Activated naive CD4-positive, alpha-beta T cell treated with anti-CD3 and anti-CD28 coated beads for 36 hours (primary cell): ENCODE results near the gene FAM193B. TPM values are rescaled to one million over a fixed set of nuclear protein-coding genes. Genes with fewer than 3 reads are reported as not detected.

Experiments
- CTCF ChIA-PET: fragments of 350-600 bp; sonication (Branson Sonifier 250); formaldehyde crosslinking; loops from one replicate; lab custom pipeline; 2021; ENCODE audit warnings: antibody characterized with exemption; lab: Charles Lee
- DNase-seq: peaks from one replicate; pipeline ENCODE4 v3.0.0-alpha.2; 2020
- H3K27ac Mint-ChIP-seq: one replicate; pipeline ENCODE4 v1.8.0; 2021; ENCODE audit warnings: mild to moderate bottlenecking, mixed read lengths
- H3K27me3 Mint-ChIP-seq: one replicate; pipeline ENCODE4 v1.8.0; 2021; ENCODE audit warnings: low read depth, mixed read lengths
- H3K36me3 Mint-ChIP-seq: one replicate; pipeline ENCODE4 v1.8.0; 2021; ENCODE audit warnings: low read depth, mixed read lengths
- H3K4me1 Mint-ChIP-seq: one replicate; pipeline ENCODE4 v1.8.0; 2021; ENCODE audit warnings: low read depth, mixed read lengths
- H3K4me3 Mint-ChIP-seq: one replicate; pipeline ENCODE4 v1.8.0; 2021; ENCODE audit warnings: mild to moderate bottlenecking, moderate library complexity, mixed read lengths
- H3K9me3 Mint-ChIP-seq: one replicate; pipeline ENCODE4 v1.8.0; 2021; ENCODE audit warnings: mixed read lengths
- intact Hi-C: fragments of 100-400 bp; cut with micrococcal nuclease; formaldehyde crosslinking; loops from one replicate; pipeline ENCODE4 v1.15.1; 2023
- total RNA-seq, 2 experiments: library from RNA; stranded (reverse); gene quantifications; one replicate each; pipeline ENCODE4 v1.2.3, GENCODE V29; 2021

FAM193B gene
- total RNA-seq, 2 experiments from 2014 or later, result 87.4 to 87.8 TPM

DNA sequence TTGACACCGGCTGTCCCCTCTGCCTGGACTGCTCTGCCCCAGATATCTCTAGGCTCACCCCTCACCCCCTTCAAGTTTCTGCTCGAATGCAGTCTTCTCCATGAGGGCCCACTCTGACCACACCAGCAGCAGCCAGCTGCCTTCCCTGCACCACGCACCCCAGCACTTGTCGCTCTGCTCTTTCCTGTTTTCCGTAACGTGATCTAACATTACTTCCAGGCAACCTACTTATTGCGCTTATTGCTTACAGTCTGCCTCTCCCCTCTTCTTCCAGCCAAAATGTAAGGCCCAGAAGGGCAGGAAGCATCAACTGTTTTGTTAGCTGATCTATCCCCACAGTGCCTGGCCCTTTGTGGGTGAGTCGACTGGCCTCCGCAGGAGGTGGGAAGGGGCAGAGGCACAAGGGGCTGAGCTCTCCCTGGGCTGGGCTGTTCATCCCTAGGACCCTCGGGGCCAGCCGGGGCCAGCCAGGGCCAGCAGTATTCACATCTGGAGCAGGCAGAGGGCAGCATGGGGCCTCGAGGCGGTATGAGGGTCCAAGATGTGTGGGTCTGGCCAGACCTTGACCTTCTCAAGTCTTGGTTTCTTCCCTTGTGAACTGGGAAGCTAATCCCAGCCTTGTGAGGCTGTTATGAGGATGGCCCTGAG, 69.3 kb downstream of the FAM193B start:
- Mint-ChIP-seq H3K27me3 (no peaks in the 10 kb centered on the region), H3K27ac (no peak overlapping the region), H3K4me1 (peaks cover under 1% of the 10 kb centered on the region), H3K36me3 (peaks cover 2% of the 10 kb centered on the region), H3K4me3 (no peak overlapping the region), H3K9me3 (no peaks in the 10 kb centered on the region)
- DNase-seq, result no peak
- intact Hi-C loops, result no loop called here
- CTCF ChIA-PET, result interaction anchor here (1.9 kb wide), 1 partner anchor 17 kb away, joined by 6 read pairs; no protein-coding TSS in a partner anchor

DNA sequence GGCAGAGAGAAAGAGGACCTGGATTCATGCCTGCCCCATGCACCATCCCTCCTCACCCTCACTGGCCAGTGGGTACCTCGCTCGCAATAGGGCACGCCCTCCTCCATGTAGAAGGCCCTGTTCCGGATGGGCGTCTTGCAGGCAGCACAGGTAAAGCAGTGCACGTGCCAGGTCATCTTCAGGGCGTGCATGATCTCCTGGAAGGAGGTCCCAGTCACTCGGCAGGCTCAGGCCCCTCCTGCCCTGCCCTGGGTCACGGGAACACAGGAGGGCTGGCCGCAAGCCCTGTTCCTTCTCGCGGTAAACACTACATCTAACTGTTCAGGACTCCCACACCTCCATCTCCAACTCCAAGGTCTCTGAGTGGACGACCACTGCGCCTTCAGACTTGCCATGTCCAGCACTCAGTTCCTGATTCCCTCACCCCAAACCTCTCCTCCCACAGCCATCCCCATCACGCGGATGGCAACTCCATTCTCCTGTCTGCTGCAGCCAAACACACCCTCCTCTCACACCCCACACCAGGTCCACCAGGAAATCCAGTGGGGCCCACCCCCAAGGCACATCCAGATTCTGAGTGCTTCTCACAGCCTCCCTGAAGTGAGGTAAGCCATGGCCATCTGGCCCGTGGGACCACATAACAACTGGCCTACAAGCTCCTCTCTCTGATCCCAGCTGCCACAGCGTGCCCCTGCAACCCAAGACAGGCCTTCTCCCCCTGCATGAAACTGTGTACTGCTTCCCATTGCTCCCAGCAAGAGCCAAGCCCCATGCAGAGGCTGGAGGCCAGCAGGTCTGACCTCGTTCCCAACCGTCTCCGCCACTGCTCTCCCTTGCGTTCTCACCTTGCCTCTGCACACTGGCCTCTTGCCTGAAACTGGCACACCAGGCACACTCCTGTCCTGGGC, 70.1 kb downstream of the FAM193B start:
- no peak overlapping the region for H3K4me3 Mint-ChIP-seq
- peaks cover 4% of the 10 kb centered on the region for H3K36me3 Mint-ChIP-seq
- H3K4me1 Mint-ChIP-seq, result peaks cover 8% of the 10 kb centered on the region
- no peak for DNase-seq
- H3K27ac Mint-ChIP-seq, result no peak overlapping the region
- CTCF ChIA-PET, result interaction anchor here (1.9 kb wide), 1 partner anchor 18 kb away, joined by 6 read pairs; no protein-coding TSS in a partner anchor
- no peaks in the 10 kb centered on the region for H3K9me3 Mint-ChIP-seq
- intact Hi-C loops, result no loop called here
- no peaks in the 10 kb centered on the region for H3K27me3 Mint-ChIP-seq

- no peak overlapping the region for H3K4me3 Mint-ChIP-seq
- no peaks in the 10 kb centered on the region for H3K9me3 Mint-ChIP-seq
- H3K27ac Mint-ChIP-seq, result no peak overlapping the region
- no peaks in the 10 kb centered on the region for H3K27me3 Mint-ChIP-seq
- intact Hi-C loops, result no loop called here
- peaks cover 20% of the 10 kb centered on the region for H3K4me1 Mint-ChIP-seq
- CTCF ChIA-PET, result no interaction called here
- peaks cover 5% of the 10 kb centered on the region for H3K36me3 Mint-ChIP-seq
- DNase-seq, result no peak
Observed at GRCh38 chr5:177483042-177483441, 71.3 kb downstream of the FAM193B start.

DNA sequence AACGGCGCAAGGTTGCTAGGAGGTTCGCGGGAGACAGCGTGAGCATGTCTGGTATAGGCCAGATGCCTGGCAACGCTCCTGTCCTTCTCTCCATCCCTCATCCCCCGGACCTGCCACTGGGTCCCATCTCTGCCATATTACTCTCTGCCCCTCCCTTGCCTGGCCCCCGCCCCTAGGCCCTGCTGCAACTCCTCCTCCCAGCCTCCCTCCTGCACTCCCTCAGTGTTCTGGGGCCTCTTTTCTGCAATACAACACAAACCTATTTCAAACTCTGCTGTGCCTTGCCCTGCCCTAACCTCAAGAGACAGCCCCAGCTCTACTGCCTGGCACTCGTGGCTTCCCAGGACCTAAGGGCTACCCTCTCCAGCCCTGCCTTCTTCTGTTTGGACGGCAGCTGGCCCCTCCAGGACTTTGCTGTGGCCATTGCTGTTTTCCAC, 72.0 kb downstream of the FAM193B start:
- CTCF ChIA-PET, result no interaction called here
- H3K4me1 Mint-ChIP-seq, result peaks cover 25% of the 10 kb centered on the region

DNA sequence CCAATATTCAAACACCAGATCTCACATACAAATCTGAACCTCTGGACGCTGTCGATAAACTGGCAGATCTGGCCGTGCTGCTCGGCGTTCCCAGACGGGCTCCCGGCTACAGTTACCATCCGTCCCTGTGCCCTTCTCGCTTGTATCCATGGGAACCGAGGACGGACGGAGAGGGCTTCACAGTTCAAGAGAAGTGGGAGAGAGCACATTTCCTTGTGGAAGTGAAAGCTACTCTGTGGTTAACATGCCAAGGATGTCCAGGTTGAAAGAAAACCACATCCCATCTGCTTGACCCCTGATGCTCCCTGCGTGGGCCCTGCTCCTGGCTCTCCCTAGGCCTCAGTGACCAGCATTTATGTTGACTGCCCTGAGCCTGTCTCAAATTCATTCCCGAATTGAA, 74.6 kb downstream of the FAM193B start:
- H3K36me3 Mint-ChIP-seq, result peaks cover 5% of the 10 kb centered on the region
- no peak overlapping the region for H3K4me3 Mint-ChIP-seq
- H3K27ac Mint-ChIP-seq, result peak overlapping the region; percentile 94
- no peaks in the 10 kb centered on the region for H3K27me3 Mint-ChIP-seq
- H3K4me1 Mint-ChIP-seq, result peaks cover 45% of the 10 kb centered on the region
- DNase-seq, result no peak
- CTCF ChIA-PET, result interaction anchor here (0.6 to 1.9 kb wide), 6 partner anchors 12 to 395 kb away, joined by 3 to 10 read pairs (median 3); no protein-coding TSS in a partner anchor
- intact Hi-C loops, result loop anchor here (1.0 to 2.0 kb wide), 2 partner anchors 18 to 23 kb away; partner anchors contain the start of gene PDLIM7
- no peaks in the 10 kb centered on the region for H3K9me3 Mint-ChIP-seq

More for the DNA sequence above, 72.0 kb downstream of the FAM193B start:
- no peaks in the 10 kb centered on the region for H3K27me3 Mint-ChIP-seq
- no peak for DNase-seq
- H3K27ac Mint-ChIP-seq, result no peak overlapping the region
- intact Hi-C loops, result no loop called here
- no peak overlapping the region for H3K4me3 Mint-ChIP-seq
- peaks cover 5% of the 10 kb centered on the region for H3K36me3 Mint-ChIP-seq
- no peaks in the 10 kb centered on the region for H3K9me3 Mint-ChIP-seq

DNA sequence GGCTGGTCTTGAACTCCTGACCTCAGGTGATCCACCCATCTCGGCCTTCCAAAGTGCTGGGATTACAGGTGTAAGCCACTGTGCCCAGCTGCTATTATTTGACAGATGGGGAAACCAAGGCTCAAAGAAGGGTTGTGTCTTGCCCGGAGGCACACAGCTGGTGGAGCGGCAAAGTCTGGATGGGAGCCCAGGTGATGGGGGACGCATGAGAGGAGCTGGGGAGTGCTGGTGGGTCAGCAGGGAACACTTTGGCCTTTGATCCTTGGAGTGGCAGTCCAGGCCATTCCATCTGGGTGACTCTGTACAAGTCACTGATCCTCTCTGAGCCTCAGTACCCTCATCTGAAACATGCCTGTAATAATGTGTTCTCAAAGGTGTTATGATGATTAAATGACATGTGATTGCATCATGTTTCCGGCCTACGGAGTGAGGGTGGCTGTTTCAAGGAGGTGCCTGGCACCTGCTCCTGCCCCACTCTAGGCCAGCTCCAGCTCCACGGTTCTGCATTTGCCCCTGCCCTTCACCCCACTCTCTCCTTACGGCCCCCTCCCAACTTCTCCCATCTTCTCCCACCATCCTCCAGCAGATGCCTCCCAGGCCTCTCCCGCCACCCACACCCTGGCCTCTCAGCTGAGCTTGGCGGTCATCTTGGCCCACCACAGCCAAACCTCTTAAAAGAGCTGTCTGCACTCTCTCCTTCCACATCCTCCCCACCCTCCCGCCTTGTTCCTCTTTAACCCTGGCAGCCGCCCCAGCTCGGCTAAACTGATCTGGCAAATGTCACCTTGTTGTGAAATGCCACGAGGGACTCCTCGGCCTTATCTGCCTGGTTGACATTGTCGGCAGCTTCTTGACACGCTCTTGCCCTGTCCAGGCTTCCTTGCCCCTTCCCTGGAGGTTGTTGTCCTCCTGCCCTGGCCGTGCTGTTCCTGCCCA, 75.4 kb downstream of the FAM193B start:
- peak overlapping the region; percentile 94 for H3K27ac Mint-ChIP-seq
- peaks cover under 1% of the 10 kb centered on the region for H3K27me3 Mint-ChIP-seq
- peaks cover 51% of the 10 kb centered on the region for H3K4me1 Mint-ChIP-seq
- peak; percentile 73 for DNase-seq
- intact Hi-C loops, result loop anchor here (1.0 to 2.0 kb wide), 2 partner anchors 18 to 22 kb away; partner anchors contain the start of gene PDLIM7
- H3K36me3 Mint-ChIP-seq, result peaks cover 5% of the 10 kb centered on the region
- CTCF ChIA-PET, result interaction anchor here (0.6 to 2.0 kb wide), 12 partner anchors 9 to 394 kb away, joined by 3 to 10 read pairs (median 4); no protein-coding TSS in a partner anchor
- no peak overlapping the region for H3K4me3 Mint-ChIP-seq
- H3K9me3 Mint-ChIP-seq, result no peaks in the 10 kb centered on the region

DNA sequence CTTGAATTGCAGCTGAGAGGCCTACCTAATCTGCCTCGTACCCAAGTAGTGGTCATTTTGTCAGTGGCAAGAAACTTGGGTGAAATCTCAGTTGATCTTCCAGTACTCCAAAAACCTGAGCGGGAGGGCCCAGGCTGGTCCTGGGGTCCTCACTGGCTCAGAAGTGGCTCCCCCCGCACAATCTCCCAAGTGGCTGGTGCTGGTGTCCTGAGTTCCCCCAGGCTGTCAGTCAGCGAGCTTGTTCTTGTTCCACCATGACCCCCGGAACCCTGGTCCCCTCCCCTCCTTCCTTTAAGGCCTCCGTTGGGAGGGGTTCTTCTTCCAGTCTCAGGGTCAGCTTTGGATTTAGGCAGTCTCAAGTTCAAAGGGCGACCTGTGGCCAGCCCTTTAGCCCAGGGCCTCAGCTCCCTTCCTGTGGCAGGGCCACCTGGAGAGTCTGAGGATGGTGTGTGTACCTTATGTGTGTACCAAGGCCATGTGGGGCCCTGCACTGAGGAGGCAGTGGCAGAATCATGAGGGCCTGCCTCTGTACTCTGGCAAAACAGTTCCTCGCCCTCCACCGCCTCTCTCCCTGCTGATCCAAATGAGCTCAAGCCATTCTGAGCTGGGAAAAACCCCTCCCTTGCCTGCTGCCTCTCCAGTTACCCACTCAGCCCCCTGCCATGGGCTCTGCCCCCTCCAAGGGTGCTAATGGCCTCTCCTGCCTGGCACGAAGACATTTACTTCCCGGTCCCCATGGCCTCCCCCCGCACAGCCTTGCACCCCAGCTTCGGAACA, 76.5 kb downstream of the FAM193B start:
- intact Hi-C loops, result loop anchor here (2.0 kb wide), 1 partner anchor 21 kb away; no protein-coding TSS in a partner anchor
- Mint-ChIP-seq H3K4me1 (peaks cover 53% of the 10 kb centered on the region), H3K27me3 (peaks cover 2% of the 10 kb centered on the region), H3K4me3 (no peak overlapping the region), H3K27ac (peak overlapping the region; percentile 94), H3K36me3 (peaks cover 5% of the 10 kb centered on the region), H3K9me3 (no peaks in the 10 kb centered on the region)
- DNase-seq, result no peak
- CTCF ChIA-PET, result interaction anchor here (0.6 to 2.9 kb wide), 10 partner anchors 10 to 168 kb away, joined by 3 to 10 read pairs (median 5); no protein-coding TSS in a partner anchor

GRCh38 chr5:177476531-177477233, 77.7 kb downstream of the FAM193B start:
- DNase-seq, result no peak
- CTCF ChIA-PET, result interaction anchor here (1.1 to 2.9 kb wide), 7 partner anchors 19 to 166 kb away, joined by 4 to 10 read pairs (median 6); no protein-coding TSS in a partner anchor
- Mint-ChIP-seq H3K36me3 (peaks cover 5% of the 10 kb centered on the region), H3K4me1 (peaks cover 57% of the 10 kb centered on the region), H3K9me3 (no peaks in the 10 kb centered on the region), H3K4me3 (no peak overlapping the region), H3K27ac (peak overlapping the region; percentile 60), H3K27me3 (peaks cover 2% of the 10 kb centered on the region)
- intact Hi-C loops, result no loop called here

DNA sequence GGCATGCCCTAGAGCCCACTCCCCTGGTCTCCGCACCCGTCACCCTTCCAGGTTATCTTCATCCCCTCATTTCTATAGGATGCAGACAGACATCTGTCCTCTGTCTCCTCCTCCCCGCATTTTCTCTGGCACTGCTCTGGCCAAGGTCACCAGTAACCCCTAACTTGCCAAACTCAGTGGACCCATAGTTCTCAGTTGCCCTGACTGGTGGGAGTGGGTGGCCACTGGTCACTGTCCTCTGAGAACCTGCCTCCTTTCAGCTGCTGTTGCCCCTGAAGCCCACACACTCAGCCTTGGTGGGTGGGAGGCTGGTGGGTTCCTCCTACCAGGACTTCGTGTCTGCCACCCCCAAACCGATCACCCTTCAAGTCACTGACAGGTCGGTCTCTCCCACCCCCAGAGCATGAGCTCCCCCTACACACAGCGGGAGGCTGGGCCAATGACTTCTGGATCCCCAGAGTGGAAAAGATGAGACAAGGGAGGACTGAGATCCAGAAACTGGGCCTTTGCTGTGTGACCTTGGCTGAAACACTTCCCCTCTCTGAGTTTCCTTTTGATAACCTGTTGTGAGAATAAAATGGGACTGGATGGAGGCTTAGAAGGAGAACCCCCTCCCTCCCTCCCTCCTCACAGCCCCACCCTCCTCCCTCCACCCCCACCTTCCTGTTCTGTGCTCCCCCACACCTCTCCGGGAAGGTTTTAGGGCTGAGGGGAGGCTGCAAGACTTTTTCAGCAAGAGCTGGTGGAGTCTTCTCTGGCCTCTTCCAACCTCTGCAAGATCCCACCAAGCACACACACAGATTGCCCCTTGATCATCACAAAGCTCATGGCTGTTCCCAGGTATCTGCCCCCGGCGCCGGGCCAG, 78.6 kb downstream of the FAM193B start:
- peak overlapping the region; percentile 60 for H3K27ac Mint-ChIP-seq
- CTCF ChIA-PET, result interaction anchor here (1.1 to 2.9 kb wide), 5 partner anchors 19 to 165 kb away, joined by 4 to 10 read pairs (median 6); no protein-coding TSS in a partner anchor
- peaks cover 2% of the 10 kb centered on the region for H3K27me3 Mint-ChIP-seq
- no peak overlapping the region for H3K4me3 Mint-ChIP-seq
- peaks cover 5% of the 10 kb centered on the region for H3K36me3 Mint-ChIP-seq
- DNase-seq, result no peak
- peaks cover 60% of the 10 kb centered on the region for H3K4me1 Mint-ChIP-seq
- H3K9me3 Mint-ChIP-seq, result no peaks in the 10 kb centered on the region
- intact Hi-C loops, result no loop called here
